ENCODE data around the gene CHN1. TPM values are rescaled to one million over a fixed set of nuclear protein-coding genes. Genes with fewer than 3 reads are reported as not detected.

CHN1 gene
- polyA plus RNA-seq, 1 of the 3 experiments (the other 2 are of a cell fraction): 31.6 TPM

DNA sequence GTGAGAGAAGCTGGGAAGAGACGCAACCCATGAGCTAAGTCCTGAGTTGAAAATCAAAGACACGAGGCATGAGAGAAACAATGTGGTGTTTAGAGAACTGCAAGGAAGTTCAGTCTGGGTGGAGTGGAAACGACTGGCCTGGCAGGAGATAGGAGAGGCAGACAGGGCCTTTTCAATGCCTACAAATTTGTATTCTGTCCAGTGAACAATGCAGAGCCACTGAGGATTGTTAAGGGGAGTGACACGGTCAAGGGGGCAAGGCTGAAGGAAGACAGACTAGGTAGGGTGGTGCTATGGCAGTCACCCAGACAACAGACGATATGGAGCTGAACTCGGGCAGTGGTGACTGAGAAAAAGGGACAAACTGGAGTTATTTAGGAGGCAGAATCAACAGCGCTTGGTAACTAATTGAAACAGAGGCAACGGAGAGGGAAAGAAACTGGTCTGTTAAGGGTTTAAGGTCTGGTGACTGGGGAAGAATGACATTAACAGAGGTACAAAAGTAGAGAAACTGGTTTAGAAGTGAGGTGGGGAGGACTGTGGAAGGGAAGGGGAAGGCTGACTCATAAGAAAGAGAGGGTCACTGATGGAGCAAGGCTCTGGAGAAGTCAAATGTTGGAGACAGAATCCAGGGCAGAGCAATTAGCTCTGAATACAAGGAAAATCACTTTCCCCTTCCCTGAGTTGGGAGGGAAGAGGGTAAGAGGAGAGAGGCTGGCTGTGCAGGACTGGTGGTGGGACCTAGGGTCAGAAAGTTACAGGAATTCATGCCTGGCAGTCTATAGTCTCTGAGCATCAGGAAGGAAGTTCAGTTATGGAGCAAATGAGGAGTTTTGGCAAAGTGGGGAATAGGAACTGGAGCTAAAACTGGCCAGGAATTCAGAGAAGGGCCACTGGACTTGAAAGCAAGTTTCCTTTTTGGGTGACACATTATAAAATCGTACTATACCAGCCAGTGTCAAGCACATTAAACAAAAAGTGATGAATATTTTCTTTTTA, 177.5 kb downstream of the CHN1 start:
- Histone ChIP-seq H3K9ac (no peak overlapping the region), H3F3A (replicated peaks; ENCODE audit: insufficient read depth) (peaks cover 4% of the 10 kb centered on the region), H3K36me3 (replicated peaks in 1 of 2; ENCODE audit: control insufficient read depth in 1 of 2, insufficient read depth in 2 of 2, low read length in 1 of 2) (peaks cover 0 to 4% of the 10 kb centered on the region in 2 experiments), H3K4me1 (ENCODE audit: control insufficient read depth in 1 of 2, insufficient read depth in 2 of 2, low read depth in 1 of 2, low read length in 1 of 2) (peaks cover 8 to 19% of the 10 kb centered on the region in 2 experiments; a peak in 2 of 4 replicates), H3K9me3 (no peaks in the 10 kb centered on the region), H3K27ac (ENCODE audit: low read depth in 2 of 2, low read length in 1 of 2) (peak overlapping the region in 1 of 2 experiments; percentile 13; a peak in 1 of 4 replicates), H3K4me2 (no peak overlapping the region), H3K27me3 (ENCODE audit: insufficient read depth) (no peaks in the 10 kb centered on the region), H4K20me1 (ENCODE audit: insufficient read depth) (no peaks in the 10 kb centered on the region), H3K9me2 (no peaks in the 10 kb centered on the region), H2AFZ (ENCODE audit: low read depth) (no peak overlapping the region), H3K79me2 (ENCODE audit: insufficient read depth) (peaks cover 3% of the 10 kb centered on the region; the same call in 1 of the 2 replicates), H3K4me3 (ENCODE audit: low read depth in 2 of 2, low read length in 1 of 2) (no peak overlapping the region)
- ChIA-PET POLR2A (no interaction called here), CTCF (interaction anchor here (0.6 to 0.8 kb wide), 2 partner anchors 9 to 55 kb away, joined by 3 read pairs; no protein-coding TSS in a partner anchor)
- TF ChIP-seq SIN3A (IDR thresholded peaks at IDR 0.05; ENCODE audit: borderline replicate concordance, low read depth, low read length) (no peak), GABPA (IDR thresholded peaks at IDR 0.05; ENCODE audit: low read depth) (no peak), EZH2phosphoT487 (IDR thresholded peaks at IDR 0.05; ENCODE audit: borderline replicate concordance, low read depth) (no peak), EP300 (IDR thresholded peaks at IDR 0.05; ENCODE audit: borderline replicate concordance in 1 of 2, low read depth in 1 of 2, low read length in 1 of 2) (no peak), CTCF (IDR thresholded peaks at IDR 0.05) (no peak), FOXJ3 (CRISPR knock-in tag; IDR thresholded peaks at IDR 0.05) (no peak), FOXM1 (IDR thresholded peaks at IDR 0.05; ENCODE audit: low read depth) (no peak), USF1 (IDR thresholded peaks at IDR 0.05; ENCODE audit: borderline replicate concordance, low read depth) (no peak)
- no peak for DNase-seq
- 88% methylated on average over 9 of the region's 9 CpGs for WGBS (ENCODE audit: low lambda C conversion rate)

GRCh38 chr2:174826051-174826450, 179.1 kb downstream of the CHN1 start:
- no peak overlapping the region for H3K9ac ChIP-seq
- H3K4me1 ChIP-seq (ENCODE audit: control insufficient read depth in 1 of 2, insufficient read depth in 2 of 2, low read depth in 1 of 2, low read length in 1 of 2): peaks cover 8 to 19% of the 10 kb centered on the region in 2 experiments; a peak in 2 of 4 replicates
- CTCF ChIA-PET: no interaction called here
- 0 out of 2 replicates have a peak overlapping the region, but pooled peaks have one; percentile 1 for H3K4me2 ChIP-seq
- TF ChIP-seq RCOR1 (IDR thresholded peaks at IDR 0.05; ENCODE audit: low read length) (no peak), FOXM1 (IDR thresholded peaks at IDR 0.05; ENCODE audit: low read depth) (no peak), TCF12 (IDR thresholded peaks at IDR 0.05) (no peak), RXRA (IDR thresholded peaks at IDR 0.05; ENCODE audit: borderline replicate concordance, low read depth) (no peak), FOXJ3 (CRISPR knock-in tag; IDR thresholded peaks at IDR 0.05) (no peak), NRF1 (IDR thresholded peaks at IDR 0.05; ENCODE audit: low read depth, low read length) (no peak), GABPA (IDR thresholded peaks at IDR 0.05; ENCODE audit: low read depth) (no peak), GATA2 (CRISPR knock-in tag; IDR thresholded peaks at IDR 0.05) (no peak), SMC3 (IDR thresholded peaks at IDR 0.05; ENCODE audit: low read depth, low read length) (no peak), NFIC (IDR thresholded peaks at IDR 0.05; ENCODE audit: borderline replicate concordance) (no peak), ELF1 (IDR thresholded peaks at IDR 0.05) (no peak)
- TF ChIP-seq, protein P1, sequence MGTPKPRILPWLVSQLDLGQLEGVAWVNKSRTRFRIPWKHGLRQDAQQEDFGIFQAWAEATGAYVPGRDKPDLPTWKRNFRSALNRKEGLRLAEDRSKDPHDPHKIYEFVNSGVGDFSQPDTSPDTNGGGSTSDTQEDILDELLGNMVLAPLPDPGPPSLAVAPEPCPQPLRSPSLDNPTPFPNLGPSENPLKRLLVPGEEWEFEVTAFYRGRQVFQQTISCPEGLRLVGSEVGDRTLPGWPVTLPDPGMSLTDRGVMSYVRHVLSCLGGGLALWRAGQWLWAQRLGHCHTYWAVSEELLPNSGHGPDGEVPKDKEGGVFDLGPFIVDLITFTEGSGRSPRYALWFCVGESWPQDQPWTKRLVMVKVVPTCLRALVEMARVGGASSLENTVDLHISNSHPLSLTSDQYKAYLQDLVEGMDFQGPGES (IDR thresholded peaks at IDR 0.05; ENCODE audit: low read depth, low read length): no peak
- POLR2A ChIA-PET: interaction anchor here (1.0 kb wide), 1 partner anchor 16 kb away, joined by 3 read pairs; no protein-coding TSS in a partner anchor
- no peaks in the 10 kb centered on the region for H3K27me3 ChIP-seq (ENCODE audit: insufficient read depth)
- no peaks in the 10 kb centered on the region for H4K20me1 ChIP-seq (ENCODE audit: insufficient read depth)
- H3K9me2 ChIP-seq: no peaks in the 10 kb centered on the region
- H3K36me3 ChIP-seq (replicated peaks in 1 of 2; ENCODE audit: control insufficient read depth in 1 of 2, insufficient read depth in 2 of 2, low read length in 1 of 2): peaks cover 12 to 14% of the 10 kb centered on the region in 2 experiments
- DNase-seq: no peak
- H3F3A ChIP-seq (replicated peaks; ENCODE audit: insufficient read depth): no peaks in the 10 kb centered on the region
- 84% methylated on average over 2 of the region's 2 CpGs for WGBS (ENCODE audit: low lambda C conversion rate)
- no peaks in the 10 kb centered on the region for H3K9me3 ChIP-seq
- H3K27ac ChIP-seq (ENCODE audit: low read depth in 2 of 2, low read length in 1 of 2): no peak overlapping the region
- H2AFZ ChIP-seq (ENCODE audit: low read depth): no peak overlapping the region
- H3K4me3 ChIP-seq (ENCODE audit: low read depth in 2 of 2, low read length in 1 of 2): no peak overlapping the region
- no peaks in the 10 kb centered on the region; the same call in 1 of the 2 replicates for H3K79me2 ChIP-seq (ENCODE audit: insufficient read depth)
